ENCODE results near the gene FABP1.

- TF ChIP-seq CTCF (IDR thresholded peaks at IDR 0.05) (no peak), POLR2A (IDR thresholded peaks at IDR 0.05) (no peak)
These were observed 40.5 kb upstream of the FABP1 start for GRCh38 chr2:88168386-88168785.

All from uterus (tissue), 2 donors.